Kidney epithelial cell (primary cell): ENCODE data around the gene DPYD. TPM values are rescaled to one million over a fixed set of nuclear protein-coding genes. Genes with fewer than 3 reads are reported as not detected.

ENCODE experiments used
- DNase-seq: peaks from one replicate; pipeline ENCODE4 v3.0.0-alpha.2; 2010; ENCODE audit warnings: low read depth
- H3K27me3 ChIP-seq: 2 replicates; pipeline ENCODE4 v1.6.0; 2011; ENCODE audit warnings: low read length; ENCODE audit not compliant: control insufficient read depth, insufficient read depth
- H3K36me3 ChIP-seq: 2 replicates; pipeline ENCODE4 v1.5.1; 2011; ENCODE audit warnings: low read length; ENCODE audit not compliant: control insufficient read depth, insufficient read depth
- H3K4me3 ChIP-seq: 2 replicates; pipeline ENCODE4 v1.5.1; 2011; ENCODE audit warnings: low read depth, mild to moderate bottlenecking, control low read depth, low read length
- total RNA-seq: library from RNA; depleted of rRNA; stranded (reverse); fragments of >200 nt; gene quantifications from 2 replicates; pipeline ENCODE4 v1.2.3, GENCODE V29; 2015
- TF ChIP-seq, protein P1 (sequence below): IDR thresholded peaks from 2 replicates; pipeline ENCODE4 v1.5.1; 2011; ENCODE audit warnings: mild to moderate bottlenecking, moderate library complexity, low read length, control low read depth, inconsistent platforms; ENCODE audit not compliant: insufficient read depth, poor library complexity, severe bottlenecking

Gene DPYD
- total RNA-seq, 1 donor from 2014 or later: 1.6 TPM

DNA sequence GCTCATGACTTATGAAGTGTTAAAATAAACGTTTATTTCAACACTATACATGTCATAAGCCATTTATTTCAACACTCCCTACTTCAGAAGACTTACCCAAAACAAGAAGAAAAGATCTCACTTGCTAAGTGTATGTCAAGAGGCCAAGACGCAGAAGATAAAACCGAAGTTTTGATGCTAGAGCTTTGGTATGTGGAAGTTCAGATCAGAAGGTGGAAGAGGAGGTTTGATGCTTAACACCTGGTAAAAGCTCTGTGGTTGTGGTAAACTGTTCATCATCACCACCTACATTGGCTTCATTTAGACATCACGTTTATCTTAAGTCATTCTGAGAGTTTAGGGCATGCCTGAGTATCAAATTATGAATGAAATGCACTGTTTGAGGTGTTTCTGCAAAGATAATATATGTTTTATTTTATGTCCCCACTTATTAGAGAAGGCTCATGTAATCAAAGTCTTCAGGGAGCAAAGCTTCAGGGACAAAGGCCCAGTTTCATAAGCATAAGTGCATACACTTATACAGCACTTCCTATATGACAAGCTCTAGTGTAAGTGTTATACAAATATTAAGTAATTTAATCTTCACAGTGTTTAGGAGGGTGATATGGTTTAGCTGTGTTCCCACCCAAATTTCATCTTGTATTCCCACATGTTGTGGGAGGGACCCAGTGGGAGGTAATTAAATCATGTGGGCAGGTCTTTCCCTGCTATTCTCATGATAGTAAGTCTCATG lies 665.9 kb downstream of the DPYD start:
- TF ChIP-seq, protein P1, sequence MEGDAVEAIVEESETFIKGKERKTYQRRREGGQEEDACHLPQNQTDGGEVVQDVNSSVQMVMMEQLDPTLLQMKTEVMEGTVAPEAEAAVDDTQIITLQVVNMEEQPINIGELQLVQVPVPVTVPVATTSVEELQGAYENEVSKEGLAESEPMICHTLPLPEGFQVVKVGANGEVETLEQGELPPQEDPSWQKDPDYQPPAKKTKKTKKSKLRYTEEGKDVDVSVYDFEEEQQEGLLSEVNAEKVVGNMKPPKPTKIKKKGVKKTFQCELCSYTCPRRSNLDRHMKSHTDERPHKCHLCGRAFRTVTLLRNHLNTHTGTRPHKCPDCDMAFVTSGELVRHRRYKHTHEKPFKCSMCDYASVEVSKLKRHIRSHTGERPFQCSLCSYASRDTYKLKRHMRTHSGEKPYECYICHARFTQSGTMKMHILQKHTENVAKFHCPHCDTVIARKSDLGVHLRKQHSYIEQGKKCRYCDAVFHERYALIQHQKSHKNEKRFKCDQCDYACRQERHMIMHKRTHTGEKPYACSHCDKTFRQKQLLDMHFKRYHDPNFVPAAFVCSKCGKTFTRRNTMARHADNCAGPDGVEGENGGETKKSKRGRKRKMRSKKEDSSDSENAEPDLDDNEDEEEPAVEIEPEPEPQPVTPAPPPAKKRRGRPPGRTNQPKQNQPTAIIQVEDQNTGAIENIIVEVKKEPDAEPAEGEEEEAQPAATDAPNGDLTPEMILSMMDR: no peak
- no peak for DNase-seq
- Histone ChIP-seq H3K27me3 (no peaks in the 10 kb centered on the region), H3K36me3 (no peaks in the 10 kb centered on the region), H3K4me3 (no peak overlapping the region)

DNA sequence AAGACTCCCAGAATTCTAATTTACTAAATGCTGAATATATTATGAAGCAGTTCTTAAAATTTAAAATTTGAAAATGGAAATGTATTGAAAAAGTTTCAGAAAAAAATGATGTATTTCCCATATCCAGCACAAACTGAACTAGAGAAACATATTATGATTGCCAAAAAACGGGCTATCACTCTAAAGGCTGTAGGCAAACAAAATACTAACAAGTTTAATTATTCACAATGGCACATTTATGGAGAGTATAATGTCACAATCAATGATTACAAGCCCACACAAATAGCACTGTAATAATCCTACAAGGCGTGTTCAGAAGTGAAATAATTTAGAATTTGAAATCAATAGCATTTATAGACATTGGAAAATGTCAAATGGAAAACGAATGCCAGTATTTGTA lies 667.9 kb downstream of the DPYD start:
- TF ChIP-seq, protein P1: no peak
- H3K4me3 ChIP-seq: no peak overlapping the region
- no peak for DNase-seq
- H3K36me3 ChIP-seq: no peaks in the 10 kb centered on the region
- no peaks in the 10 kb centered on the region for H3K27me3 ChIP-seq

DNA sequence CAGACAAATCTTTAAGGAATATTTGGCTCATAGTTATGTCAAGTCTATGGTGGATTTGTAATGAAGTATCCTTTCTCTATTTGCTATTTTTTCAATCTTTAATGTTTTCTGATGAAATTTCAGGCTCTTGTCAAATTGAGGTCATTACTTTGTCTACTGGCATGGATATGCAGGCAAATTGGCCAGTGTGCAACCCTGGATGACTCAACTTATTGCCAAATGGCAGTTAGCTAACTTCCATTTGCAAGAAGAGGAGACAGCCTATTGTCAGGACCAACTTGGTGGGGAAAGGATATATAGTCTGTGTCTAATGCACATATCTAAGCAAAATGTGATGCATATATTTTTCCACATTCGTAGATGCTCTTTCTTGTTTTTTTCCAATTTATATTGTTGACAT lies 668.8 kb downstream of the DPYD start:
- Histone ChIP-seq H3K36me3 (no peaks in the 10 kb centered on the region), H3K27me3 (no peaks in the 10 kb centered on the region), H3K4me3 (no peak overlapping the region)
- TF ChIP-seq, protein P1: no peak
- DNase-seq: no peak

DNA sequence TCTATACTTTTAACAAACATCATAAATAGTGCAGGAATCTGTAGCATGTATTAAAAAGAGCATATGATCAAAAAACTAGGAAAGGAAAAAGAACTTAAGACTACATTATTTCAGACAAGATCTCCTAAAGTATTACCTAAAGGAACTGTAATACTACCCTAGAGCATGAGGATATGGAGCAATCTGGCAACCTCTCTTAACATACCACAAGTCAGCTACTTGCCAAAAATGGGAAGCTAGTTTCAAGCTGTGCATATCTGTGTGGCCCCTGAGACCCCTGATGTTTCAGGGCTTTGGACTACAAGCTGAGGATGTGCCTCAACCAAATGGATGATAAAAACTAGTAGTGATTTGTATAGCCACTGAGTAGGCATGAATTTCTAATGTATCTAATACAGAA lies 673.6 kb downstream of the DPYD start:
- TF ChIP-seq, protein P1: no peak
- no peak for DNase-seq
- Histone ChIP-seq H3K27me3 (no peaks in the 10 kb centered on the region), H3K36me3 (no peaks in the 10 kb centered on the region), H3K4me3 (no peak overlapping the region)

DNA sequence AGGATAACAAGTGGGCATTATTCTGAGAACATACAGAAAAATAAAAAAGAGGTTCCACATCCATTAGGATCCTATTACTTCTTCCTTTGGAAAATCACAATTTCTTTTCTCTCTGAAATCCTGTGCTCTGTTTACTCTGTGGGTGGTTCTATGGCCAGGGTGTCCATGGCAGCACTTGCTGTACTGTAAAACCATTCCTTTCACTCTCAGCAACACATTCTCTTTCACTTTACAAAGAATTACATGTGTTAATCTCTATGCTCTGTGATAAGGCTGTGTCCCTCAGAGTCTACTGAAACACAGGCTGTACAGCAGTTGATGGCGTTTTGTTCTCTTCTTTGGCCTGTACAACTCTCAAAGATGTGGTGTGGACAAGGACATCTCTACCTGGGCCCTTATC lies 675.2 kb downstream of the DPYD start:
- no peaks in the 10 kb centered on the region for H3K27me3 ChIP-seq
- H3K36me3 ChIP-seq: no peaks in the 10 kb centered on the region
- DNase-seq: no peak
- no peak overlapping the region for H3K4me3 ChIP-seq
- TF ChIP-seq, protein P1: no peak

DNA sequence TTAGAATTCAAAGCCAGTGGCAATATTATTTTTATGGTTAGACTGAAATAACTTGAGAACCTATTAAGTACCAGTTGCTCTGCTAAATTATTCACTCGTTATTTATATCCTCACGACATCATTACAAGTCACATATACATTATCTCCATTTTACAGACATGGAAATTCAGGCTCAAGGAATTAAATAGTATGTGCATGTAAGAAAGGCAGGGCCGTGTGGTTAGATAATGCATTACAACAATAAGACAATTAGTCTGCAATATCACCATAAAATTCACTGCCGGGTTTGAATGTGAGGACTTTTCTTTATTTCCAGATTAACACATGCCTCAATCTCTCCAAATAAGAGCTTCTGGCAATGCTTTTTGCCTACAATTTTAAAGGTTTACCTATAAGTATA lies 675.8 kb downstream of the DPYD start:
- H3K27me3 ChIP-seq: no peaks in the 10 kb centered on the region
- no peak for DNase-seq

More for the DNA sequence above, 675.8 kb downstream of the DPYD start:
- TF ChIP-seq, protein P1: no peak
- Histone ChIP-seq H3K36me3 (no peaks in the 10 kb centered on the region), H3K4me3 (no peak overlapping the region)
